GM10847 (cell line): ENCODE measurements around the gene TTYH2.

Experiments used
- POLR2A ChIP-seq: IDR thresholded peaks from 2 replicates; pipeline ENCODE4 v1.6.1; 2011; ENCODE audit not compliant: insufficient read length; ENCODE audit errors: extremely low read depth

TTYH2 gene

DNA sequence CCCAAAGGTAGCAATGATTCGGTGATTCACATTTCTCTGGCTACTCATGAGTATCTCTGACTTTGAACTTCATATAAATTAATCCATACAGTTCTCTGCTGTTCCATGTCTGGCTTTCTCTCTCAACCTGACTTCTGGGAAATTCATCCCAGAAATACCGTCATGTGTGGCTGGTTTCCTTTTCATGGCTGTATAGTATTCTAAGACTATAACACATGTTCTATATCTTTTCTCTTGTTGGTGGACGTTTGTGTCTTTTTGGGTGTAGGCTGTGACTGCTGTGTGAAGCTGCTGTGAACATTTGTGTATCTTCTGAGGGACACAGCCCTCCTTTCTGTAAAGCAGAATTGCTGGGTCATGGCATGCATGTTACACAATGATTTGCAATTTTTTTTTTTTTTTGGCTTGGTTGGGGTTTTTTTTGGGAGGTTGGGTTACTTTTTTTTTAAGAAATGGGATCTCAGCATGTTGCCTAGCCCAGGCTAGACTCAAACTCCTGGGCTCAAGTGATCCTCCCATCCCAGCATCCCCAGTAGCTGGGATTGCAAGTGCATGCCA is 6.3 kb downstream of the TTYH2 start:
- TF ChIP-seq POLR2A, result no peak

DNA sequence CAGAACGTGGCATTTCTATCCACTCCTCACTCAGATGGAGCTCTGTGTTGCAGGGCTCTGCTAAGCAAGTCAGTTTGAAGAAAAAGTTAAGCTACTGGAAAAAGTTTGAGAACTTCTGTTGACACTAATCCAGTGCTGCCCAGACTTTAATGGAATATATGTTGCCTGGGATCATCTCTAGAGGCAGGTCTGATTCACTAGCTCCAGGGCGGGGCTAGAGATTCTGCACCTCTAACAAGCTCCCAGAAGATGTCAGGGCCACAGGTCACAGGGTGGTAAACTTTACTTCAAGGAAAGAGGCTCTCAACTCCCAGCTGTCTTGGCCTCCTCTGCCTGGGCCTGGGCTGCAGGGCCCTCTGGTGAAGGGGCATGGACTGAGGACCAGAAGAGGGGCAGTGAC is 6.8 kb downstream of the TTYH2 start:
- no peak for TF ChIP-seq POLR2A

DNA sequence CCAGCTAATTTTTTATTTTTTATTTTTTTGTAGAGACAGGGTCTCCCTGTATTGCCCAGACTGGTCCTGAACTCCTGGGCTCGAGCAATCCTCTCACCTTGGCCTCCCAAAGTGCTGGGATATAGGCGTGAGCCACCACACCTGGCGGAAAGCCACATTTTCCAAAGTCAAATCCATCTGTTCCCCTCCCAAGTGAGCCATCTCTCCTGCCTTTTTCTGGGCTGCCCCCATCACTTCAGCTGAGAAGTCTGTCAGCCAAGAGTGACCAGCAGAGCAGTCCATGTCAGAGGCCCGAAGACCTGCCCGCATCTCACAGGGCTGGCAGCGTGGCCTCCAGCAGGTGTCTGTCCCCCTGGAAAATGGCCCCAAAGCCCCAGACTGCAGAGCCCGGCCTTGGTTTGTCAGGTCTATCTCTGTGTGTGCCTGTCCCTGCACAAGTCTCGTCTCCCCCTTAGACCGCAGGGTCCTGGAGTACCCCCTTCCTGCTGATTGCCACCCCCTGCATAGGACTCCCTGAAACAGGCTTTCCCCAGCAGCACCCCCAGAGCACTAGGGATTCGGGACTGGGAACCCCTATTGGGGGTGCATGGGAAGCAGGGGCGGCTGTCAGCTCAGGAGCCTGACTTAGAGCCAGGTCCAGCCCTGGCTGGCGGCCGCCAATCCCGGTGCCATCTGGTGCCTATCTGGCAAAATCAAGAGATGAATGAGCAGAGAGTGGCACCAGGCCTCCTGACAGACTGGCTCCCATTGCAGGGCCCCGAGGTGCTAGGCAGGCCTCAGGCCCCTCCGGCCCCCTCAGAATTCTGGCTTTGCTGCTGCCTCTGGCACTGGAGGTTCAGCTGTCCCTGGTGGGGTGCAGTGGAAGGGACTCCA is 7.8 kb downstream of the TTYH2 start:
- TF ChIP-seq POLR2A, result no peak

GRCh38 chr17:74222399-74222798 is 9.0 kb downstream of the TTYH2 start:
- no peak for TF ChIP-seq POLR2A

- TF ChIP-seq POLR2A, result no peak
These were observed 10.5 kb downstream of the TTYH2 start for GRCh38 chr17:74223901-74224300.

GRCh38 chr17:74224959-74225725 is 11.8 kb downstream of the TTYH2 start:
- no peak for TF ChIP-seq POLR2A

DNA sequence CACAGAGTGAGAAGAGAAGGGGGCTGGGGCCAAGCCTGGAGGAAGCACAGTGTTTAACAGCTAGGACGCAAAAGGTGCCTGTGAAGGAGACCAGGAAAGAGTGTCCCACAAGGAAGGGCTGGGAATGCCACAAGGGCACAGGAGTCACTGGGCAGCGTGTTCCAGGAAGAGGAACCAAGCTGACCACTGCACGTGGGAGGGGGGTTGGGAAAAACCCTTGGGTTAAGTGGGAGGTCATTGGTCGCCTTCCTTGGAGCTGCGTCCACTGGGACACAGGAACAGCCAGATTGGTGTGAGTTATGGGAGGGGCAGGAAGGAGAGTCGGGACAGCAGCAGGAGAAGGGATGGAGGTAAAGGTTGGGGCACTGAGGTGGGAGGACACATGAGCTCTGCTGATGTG is 12.9 kb downstream of the TTYH2 start:
- no peak for TF ChIP-seq POLR2A

DNA sequence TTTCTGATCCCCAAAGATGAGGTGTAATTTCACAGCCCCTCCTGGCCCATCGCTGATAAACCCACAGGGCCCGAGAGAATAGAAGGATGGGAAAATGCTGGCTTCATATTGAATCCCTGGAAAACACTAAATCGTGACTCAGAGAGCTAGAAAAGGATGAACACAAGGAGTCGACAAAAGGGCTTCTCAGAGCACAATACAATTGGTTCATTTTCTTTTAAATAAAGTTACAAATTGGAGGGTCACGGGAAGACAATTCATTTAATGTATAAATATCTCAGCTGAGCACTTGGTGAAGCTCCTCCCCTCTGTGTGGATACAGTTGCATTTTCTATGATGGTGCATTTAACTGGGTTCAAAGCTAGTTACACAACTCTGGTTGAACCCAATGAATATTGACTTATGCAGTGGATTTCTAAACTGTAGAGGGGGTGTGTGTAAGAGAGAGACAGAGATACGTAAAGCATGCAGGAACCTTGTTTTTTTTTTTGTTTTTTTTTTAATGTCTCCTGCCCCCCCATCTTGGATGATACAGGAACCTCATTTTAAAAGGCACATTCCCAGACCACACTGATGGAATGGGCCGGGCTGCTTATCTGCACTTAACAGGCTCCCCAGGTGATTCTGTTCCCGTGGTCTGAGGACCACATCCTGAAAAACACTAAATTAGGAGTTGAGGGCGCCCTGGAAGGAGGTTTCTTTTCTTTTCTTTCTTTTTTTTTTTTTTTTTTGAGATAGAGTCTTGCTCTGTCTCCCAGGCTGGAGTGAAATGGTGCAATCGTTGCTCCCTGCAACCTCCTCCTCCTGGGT is 14.1 kb downstream of the TTYH2 start:
- no peak for TF ChIP-seq POLR2A

DNA sequence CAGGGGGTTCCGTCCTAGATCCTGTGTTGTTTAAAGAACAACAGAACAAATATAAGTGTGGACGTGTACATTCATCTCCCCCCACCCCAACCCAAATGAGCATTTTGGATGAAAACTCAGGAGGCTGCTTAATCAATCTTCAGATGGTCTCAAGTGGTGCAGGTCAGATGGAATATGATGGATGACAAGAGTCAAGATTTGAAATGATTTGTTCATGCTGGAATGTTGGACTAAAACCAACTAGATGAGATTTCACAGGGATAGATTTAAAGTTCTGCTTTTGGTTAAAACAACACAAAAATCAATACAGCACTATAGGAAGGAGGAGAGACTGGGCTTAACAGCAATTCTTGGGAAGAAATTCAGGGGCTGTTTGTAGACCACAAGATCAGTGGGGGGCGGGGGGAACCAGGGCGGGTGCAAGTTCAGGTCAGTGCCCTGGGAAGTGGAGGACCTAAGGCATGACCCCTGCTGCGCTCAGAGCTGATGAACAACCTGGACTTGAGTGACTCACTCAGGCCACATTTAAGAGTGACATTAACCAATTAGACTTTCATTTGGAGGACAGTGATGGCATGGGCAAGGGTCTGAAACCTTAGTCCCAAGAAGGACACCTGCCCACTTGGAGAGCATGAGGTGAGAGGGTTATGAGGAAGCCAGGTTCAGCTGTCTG is 15.1 kb downstream of the TTYH2 start:
- TF ChIP-seq POLR2A, result no peak

DNA sequence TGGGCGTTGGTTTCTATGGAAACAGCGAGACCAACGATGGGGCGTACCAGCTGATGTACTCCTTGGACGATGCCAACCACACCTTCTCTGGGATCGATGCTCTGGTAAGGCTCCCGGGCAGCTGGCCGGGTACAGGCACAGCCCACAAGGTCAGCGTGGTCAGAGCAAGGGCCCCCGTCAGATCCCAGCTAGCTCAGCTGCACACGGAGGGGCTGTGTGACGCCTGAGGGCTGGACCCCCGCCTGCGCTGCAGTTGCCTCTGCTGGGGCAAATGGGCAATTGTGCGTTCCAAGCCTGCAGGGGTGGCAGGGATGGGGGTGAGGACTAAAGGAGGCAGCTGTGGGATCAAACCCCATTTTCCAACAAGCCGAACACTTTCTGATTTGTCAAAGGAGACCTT is 17.5 kb downstream of the TTYH2 start:
- TF ChIP-seq POLR2A, result no peak

GRCh38 chr17:74231928-74232907 is 18.8 kb downstream of the TTYH2 start:
- TF ChIP-seq POLR2A, result no peak

DNA sequence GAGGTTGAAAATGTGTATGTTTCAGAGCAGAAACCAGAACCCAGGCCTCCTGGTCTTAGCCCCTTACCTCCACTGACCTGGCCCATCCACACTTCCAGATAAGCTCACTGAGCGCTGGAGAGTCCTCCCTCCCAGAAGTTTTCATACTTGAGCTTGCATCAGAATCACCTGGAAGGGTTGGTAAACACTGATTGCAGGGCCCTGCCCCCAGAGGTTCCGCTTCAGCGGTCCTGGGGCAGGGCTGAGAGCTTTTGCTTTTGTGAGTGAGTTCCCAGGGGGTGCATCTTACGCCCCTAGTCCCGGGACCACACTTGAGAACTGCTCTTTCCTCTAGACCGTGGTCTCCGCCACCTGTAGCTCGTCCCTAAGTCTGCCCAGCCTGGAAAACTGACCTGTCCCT is 20.6 kb downstream of the TTYH2 start:
- no peak for TF ChIP-seq POLR2A

GRCh38 chr17:74234486-74234885 is 21.1 kb downstream of the TTYH2 start:
- no peak for TF ChIP-seq POLR2A

GRCh38 chr17:74235040-74235581 is 21.7 kb downstream of the TTYH2 start:
- TF ChIP-seq POLR2A, result no peak

GRCh38 chr17:74235911-74236371 is 22.6 kb downstream of the TTYH2 start:
- no peak for TF ChIP-seq POLR2A
